Epithelial cell of proximal tubule (primary cell): Measurements from ENCODE around the gene REM2. TPM values are rescaled to one million over a fixed set of nuclear protein-coding genes. Genes with fewer than 3 reads are reported as not detected.

Experiments used
- DNase-seq: peaks from one replicate; pipeline ENCODE4 v3.0.0-alpha.2; 2011; ENCODE audit warnings: low read depth
- H3K4me3 ChIP-seq: 2 replicates; pipeline ENCODE4 v1.5.1; 2011; ENCODE audit warnings: low read depth, mild to moderate bottlenecking, low read length
- total RNA-seq: library from RNA; depleted of rRNA; stranded (reverse); fragments of >200 nt; gene quantifications from 2 replicates; pipeline ENCODE4 v1.2.3, GENCODE V29; 2015
- TF ChIP-seq, protein P1 (sequence below): conservative IDR thresholded peaks from 2 replicates; pipeline ENCODE4 v1.5.1; 2012; ENCODE audit warnings: low read depth, mild to moderate bottlenecking, low read length

REM2 gene
- total RNA-seq, 1 donor from 2014 or later = 0.17 TPM

GRCh38 chr14:22893706-22894105, 10.7 kb downstream of the REM2 start:
- DNase-seq = no peak
- TF ChIP-seq, protein P1, sequence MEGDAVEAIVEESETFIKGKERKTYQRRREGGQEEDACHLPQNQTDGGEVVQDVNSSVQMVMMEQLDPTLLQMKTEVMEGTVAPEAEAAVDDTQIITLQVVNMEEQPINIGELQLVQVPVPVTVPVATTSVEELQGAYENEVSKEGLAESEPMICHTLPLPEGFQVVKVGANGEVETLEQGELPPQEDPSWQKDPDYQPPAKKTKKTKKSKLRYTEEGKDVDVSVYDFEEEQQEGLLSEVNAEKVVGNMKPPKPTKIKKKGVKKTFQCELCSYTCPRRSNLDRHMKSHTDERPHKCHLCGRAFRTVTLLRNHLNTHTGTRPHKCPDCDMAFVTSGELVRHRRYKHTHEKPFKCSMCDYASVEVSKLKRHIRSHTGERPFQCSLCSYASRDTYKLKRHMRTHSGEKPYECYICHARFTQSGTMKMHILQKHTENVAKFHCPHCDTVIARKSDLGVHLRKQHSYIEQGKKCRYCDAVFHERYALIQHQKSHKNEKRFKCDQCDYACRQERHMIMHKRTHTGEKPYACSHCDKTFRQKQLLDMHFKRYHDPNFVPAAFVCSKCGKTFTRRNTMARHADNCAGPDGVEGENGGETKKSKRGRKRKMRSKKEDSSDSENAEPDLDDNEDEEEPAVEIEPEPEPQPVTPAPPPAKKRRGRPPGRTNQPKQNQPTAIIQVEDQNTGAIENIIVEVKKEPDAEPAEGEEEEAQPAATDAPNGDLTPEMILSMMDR = no peak
- H3K4me3 ChIP-seq = no peak overlapping the region

DNA sequence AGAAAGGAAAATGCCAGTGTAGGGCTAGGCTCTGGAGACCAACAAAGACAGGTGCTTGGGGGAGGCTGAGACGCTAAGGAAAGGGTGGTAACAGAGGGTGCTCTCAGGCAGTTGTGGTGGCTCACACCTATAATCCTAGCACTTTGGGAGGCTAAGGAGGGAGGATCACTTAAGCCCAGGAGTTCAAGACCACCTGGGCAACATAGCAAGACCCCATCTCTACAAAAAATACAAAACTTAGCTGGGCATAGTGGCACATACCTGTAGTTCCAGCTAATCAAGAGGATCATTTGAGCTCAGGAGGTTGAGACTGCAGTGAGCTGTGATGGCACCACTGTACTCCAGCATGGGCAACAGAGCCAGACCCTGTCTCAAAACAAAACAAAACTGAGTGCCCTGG, 12.4 kb downstream of the REM2 start:
- TF ChIP-seq, protein P1 = no peak
- DNase-seq = no peak
- H3K4me3 ChIP-seq = no peak overlapping the region

GRCh38 chr14:22896356-22896755, 13.3 kb downstream of the REM2 start:
- DNase-seq = no peak
- H3K4me3 ChIP-seq = no peak overlapping the region
- TF ChIP-seq, protein P1 = no peak

DNA sequence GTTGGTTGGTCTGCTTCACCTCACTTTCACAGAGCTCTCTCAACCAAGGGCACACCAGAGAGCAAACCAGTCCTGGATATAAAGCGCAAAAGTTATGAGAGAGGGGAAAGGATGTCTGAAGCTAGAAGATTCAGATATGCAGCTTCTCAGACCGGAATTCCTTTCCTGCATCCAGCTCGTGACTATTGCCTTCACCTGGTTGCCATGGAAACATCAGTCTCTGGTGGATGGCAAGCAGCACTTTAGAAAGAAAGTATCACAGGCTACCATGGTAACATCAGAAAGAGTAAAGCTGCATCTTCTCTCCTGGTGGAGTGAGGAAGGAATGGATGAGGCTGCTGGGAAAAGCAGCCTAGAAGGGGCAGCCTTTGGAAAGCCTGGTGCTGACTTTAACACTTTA, 13.7 kb downstream of the REM2 start:
- H3K4me3 ChIP-seq = no peak overlapping the region
- TF ChIP-seq, protein P1 = no peak
- no peak for DNase-seq

- TF ChIP-seq, protein P1 = no peak
- no peak for DNase-seq
- no peak overlapping the region for H3K4me3 ChIP-seq
These were observed 14.3 kb downstream of the REM2 start for GRCh38 chr14:22897357-22897756.

DNA sequence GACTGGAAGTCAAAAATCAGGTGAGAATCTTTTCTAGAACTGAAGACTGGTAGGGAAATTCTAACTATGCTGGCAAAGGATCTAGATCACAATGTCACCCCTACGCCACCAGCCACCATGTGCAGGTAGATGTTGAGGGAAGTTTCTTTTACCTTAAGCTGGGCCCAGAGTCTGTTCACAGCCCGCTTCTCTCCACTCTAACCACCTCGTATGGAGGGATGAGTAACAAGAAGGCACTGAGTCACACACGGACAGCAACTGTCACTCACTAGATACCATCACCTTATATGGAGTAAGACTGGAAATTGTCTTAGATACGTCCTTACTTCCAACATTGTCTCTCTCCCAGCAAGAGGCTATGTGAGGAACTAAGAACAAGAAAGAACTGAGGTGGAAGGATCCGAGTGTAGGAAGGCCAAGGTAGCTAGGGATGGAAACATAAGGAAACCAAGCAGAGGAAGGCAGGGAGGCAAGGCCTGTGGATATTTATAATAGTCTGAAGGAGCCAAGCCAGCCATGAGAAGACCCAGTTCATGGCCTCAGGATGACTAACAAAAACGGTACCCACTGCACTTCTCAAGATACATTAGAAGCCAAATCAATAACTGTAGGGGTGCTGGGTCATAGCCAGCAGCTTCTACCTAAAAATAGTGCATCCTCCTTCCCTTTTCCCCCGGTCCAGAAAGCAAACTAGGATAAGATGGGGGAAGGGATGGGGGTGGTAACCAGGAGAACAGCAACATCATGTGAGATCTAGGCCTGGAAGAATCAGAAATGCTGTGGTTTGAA, 15.5 kb downstream of the REM2 start:
- TF ChIP-seq, protein P1 = no peak
- peak; percentile 64 for DNase-seq
- H3K4me3 ChIP-seq = no peak overlapping the region
